Measurements from ENCODE around the gene PLA1A. TPM values are rescaled to one million over a fixed set of nuclear protein-coding genes. Genes with fewer than 3 reads are reported as not detected.

The PLA1A gene
- polyA plus RNA-seq, 3 donors, result 0.36 TPM; not detected in 2

DNA sequence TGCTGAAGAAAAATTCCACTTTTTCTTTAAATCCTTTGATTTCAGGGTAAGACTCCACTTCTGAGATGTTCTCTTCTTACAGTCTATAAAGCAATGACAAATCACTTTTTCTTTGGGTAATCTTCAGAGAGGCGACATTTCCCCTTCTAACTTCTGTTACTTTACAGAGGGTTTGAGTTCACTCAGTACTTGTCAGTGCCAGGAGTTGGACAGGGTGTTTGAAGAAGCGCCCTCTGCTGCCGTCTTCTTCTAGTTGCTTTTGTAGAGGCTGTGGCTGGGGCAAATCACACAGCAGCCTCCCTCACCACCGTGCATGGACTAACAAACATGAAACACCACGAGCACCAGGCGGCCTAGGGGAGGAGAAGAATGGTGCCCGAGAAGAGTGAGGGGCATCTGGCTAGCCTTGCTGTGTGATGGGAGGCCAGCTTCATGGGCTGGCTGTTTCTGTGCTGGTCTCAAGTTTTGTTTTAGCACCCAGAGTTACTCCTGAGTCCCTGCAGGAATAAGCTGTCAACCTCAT lies 38.2 kb upstream of the PLA1A start, which contains the start of gene CD80:
CD80 (minus strand) TSS at position 174 of the 523 bp plus-strand sequence. CDS start 1,886 bp downstream, outside the sequence.
- WGBS (ENCODE audit: insufficient coverage), result no CpG with 5 or more reads among the region's 7 CpGs
- Histone ChIP-seq H3K9ac (ENCODE audit: insufficient read depth, low read length, poor library complexity, severe bottlenecking) (peak within 1 kb of the TSS; percentile 9), H3K27ac (ENCODE audit: low read depth in 1 of 2, low read length in 2 of 2) (peak within 1 kb of the TSS; percentile 68 to 84)

DNA sequence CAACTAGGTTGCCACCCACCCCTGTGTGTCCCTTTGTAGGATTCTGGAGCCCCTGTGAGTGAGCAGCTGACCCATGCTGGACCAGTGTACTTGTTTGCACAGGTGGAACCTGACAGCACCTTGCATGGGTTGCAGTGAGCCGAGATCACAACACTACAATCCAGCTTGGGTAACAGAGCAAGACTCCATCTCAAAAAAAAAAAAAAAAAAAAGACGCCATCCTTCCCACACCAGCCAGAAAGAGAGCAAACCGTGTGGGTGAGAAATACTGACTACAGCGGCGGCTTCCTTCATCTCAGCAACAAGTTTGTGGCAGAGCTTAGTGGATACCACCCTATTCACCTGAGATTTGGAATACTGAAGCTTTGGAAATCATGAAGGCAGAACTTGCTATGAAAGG lies 37.5 kb upstream of the PLA1A start:
- Histone ChIP-seq H3K9ac (ENCODE audit: insufficient read depth, low read length, poor library complexity, severe bottlenecking) (no peak overlapping the region), H4K20me1 (ENCODE audit: insufficient read depth, low read length) (no peaks in the 10 kb centered on the region), H3K36me3 (replicated peaks in 1 of 2; ENCODE audit: control insufficient read depth in 1 of 2, insufficient read depth in 2 of 2, low read length in 2 of 2) (no peaks in the 10 kb centered on the region), H3K4me1 (ENCODE audit: control insufficient read depth in 1 of 2, insufficient read depth in 2 of 2, low read length in 2 of 2) (peaks cover 40 to 42% of the 10 kb centered on the region in 2 donors), H3K4me3 (replicated peaks in 1 of 3; ENCODE audit: low read depth in 2 of 3, low read length in 3 of 3) (no peak overlapping the region), H3K27me3 (ENCODE audit: control insufficient read depth in 2 of 2, insufficient read depth in 2 of 2, low read length in 2 of 2) (no peaks in the 10 kb centered on the region), H3K4me2 (replicated peaks; ENCODE audit: extremely low read depth, low read length, poor library complexity, severe bottlenecking) (no peak overlapping the region), H3K9me3 (replicated peaks in 1 of 2; ENCODE audit: control insufficient read depth in 1 of 2, insufficient read depth in 1 of 2, low read length in 2 of 2) (no peaks in the 10 kb centered on the region), H3K79me2 (ENCODE audit: insufficient read depth, low read length) (no peaks in the 10 kb centered on the region), H3K27ac (ENCODE audit: low read depth in 1 of 2, low read length in 2 of 2) (peak overlapping the region in 1 of 2 donors; percentile 84), H2AFZ (ENCODE audit: insufficient read depth, low read depth, low read length, poor library complexity, severe bottlenecking) (no peak overlapping the region)
- WGBS (ENCODE audit: insufficient coverage), result 60% methylated on average over 1 of the region's 5 CpGs
- H3K4me3 Mint-ChIP-seq, result no peak overlapping the region
- H3K36me3 Mint-ChIP-seq, result peaks cover 0 to 2% of the 10 kb centered on the region in 2 donors
- H3K27me3 Mint-ChIP-seq (ENCODE audit: low read depth in 3 of 3), result peaks cover 0 to 2% (median 0%) of the 10 kb centered on the region in 3 donors
- no peak for DNase-seq
- intact Hi-C loops (cut with micrococcal nuclease), result no loop called here
- peak overlapping the region in 5 of 7 donors; percentile 51 to 92 (median 89) for H3K27ac Mint-ChIP-seq
- H3K9me3 Mint-ChIP-seq, result no peaks in the 10 kb centered on the region
- TF ChIP-seq, protein P1, sequence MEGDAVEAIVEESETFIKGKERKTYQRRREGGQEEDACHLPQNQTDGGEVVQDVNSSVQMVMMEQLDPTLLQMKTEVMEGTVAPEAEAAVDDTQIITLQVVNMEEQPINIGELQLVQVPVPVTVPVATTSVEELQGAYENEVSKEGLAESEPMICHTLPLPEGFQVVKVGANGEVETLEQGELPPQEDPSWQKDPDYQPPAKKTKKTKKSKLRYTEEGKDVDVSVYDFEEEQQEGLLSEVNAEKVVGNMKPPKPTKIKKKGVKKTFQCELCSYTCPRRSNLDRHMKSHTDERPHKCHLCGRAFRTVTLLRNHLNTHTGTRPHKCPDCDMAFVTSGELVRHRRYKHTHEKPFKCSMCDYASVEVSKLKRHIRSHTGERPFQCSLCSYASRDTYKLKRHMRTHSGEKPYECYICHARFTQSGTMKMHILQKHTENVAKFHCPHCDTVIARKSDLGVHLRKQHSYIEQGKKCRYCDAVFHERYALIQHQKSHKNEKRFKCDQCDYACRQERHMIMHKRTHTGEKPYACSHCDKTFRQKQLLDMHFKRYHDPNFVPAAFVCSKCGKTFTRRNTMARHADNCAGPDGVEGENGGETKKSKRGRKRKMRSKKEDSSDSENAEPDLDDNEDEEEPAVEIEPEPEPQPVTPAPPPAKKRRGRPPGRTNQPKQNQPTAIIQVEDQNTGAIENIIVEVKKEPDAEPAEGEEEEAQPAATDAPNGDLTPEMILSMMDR (IDR thresholded peaks at IDR 0.05), result no peak
- peaks cover 51% of the 10 kb centered on the region for H3K4me1 Mint-ChIP-seq

More for the DNA sequence above, 38.2 kb upstream of the PLA1A start, which contains the start of gene CD80:
- H3K4me1 Mint-ChIP-seq, result peaks cover 56% of the 10 kb centered on the region
- H3K9me3 Mint-ChIP-seq, result no peaks in the 10 kb centered on the region
- peaks cover 0 to 2% (median 0%) of the 10 kb centered on the region in 3 donors for H3K27me3 Mint-ChIP-seq (ENCODE audit: low read depth in 3 of 3)
- intact Hi-C loops (cut with micrococcal nuclease), result no loop called here
- Histone ChIP-seq H3K79me2 (ENCODE audit: insufficient read depth, low read length) (no peaks in the 10 kb centered on the region), H3K4me3 (replicated peaks in 1 of 3; ENCODE audit: low read depth in 2 of 3, low read length in 3 of 3) (no peak within 1 kb of the TSS), H4K20me1 (ENCODE audit: insufficient read depth, low read length) (no peaks in the 10 kb centered on the region), H2AFZ (ENCODE audit: insufficient read depth, low read depth, low read length, poor library complexity, severe bottlenecking) (peak within 1 kb of the TSS; percentile 66), H3K4me2 (replicated peaks; ENCODE audit: extremely low read depth, low read length, poor library complexity, severe bottlenecking) (peak within 1 kb of the TSS; percentile 3), H3K4me1 (ENCODE audit: control insufficient read depth in 1 of 2, insufficient read depth in 2 of 2, low read length in 2 of 2) (peaks cover 47 to 48% of the 10 kb centered on the region in 2 donors), H3K9me3 (replicated peaks in 1 of 2; ENCODE audit: control insufficient read depth in 1 of 2, insufficient read depth in 1 of 2, low read length in 2 of 2) (no peaks in the 10 kb centered on the region), H3K27me3 (ENCODE audit: control insufficient read depth in 2 of 2, insufficient read depth in 2 of 2, low read length in 2 of 2) (no peaks in the 10 kb centered on the region), H3K36me3 (replicated peaks in 1 of 2; ENCODE audit: control insufficient read depth in 1 of 2, insufficient read depth in 2 of 2, low read length in 2 of 2) (no peaks in the 10 kb centered on the region)
- TF ChIP-seq, protein P1 (IDR thresholded peaks at IDR 0.05), result peak; percentile 66
- peak within 1 kb of the TSS; percentile 20 to 73 for H3K4me3 Mint-ChIP-seq
- peaks cover 0 to 2% of the 10 kb centered on the region in 2 donors for H3K36me3 Mint-ChIP-seq
- peak within 1 kb of the TSS; percentile 85 to 95 (median 90) for H3K27ac Mint-ChIP-seq
- DNase-seq, result peak; percentile 84 to 90 (median 87)
